Activated CD4-positive, alpha-beta memory T cell treated with anti-CD3 and anti-CD28 coated beads, Interleukin-2, amount 10 ng/mL, durations not matched to agents 7 days and 5 days (primary cell): ENCODE results near the gene PKIB. TPM values are rescaled to one million over a fixed set of nuclear protein-coding genes. Genes with fewer than 3 reads are reported as not detected.
"Not testable (repeated sequence)": the region's sequence is repeated elsewhere in the genome, so short reads cannot be mapped to it uniquely, and the experiment has no call there.

Source experiments
- CTCF ChIA-PET: fragments of 350-600 bp; sonication (Branson Sonifier 250); formaldehyde crosslinking; loops from one replicate; lab custom pipeline; 2021; ENCODE audit warnings: antibody characterized with exemption, inconsistent platforms; lab: Charles Lee
- POLR2A ChIA-PET: fragments of 350-600 bp; sonication (Branson Sonifier 250); formaldehyde crosslinking; loops from one replicate; lab custom pipeline; 2021; ENCODE audit warnings: antibody characterized with exemption; lab: Charles Lee
- DNase-seq: peaks from one replicate; pipeline ENCODE4 v3.0.0-alpha.2; 2020
- H3K27ac Mint-ChIP-seq: one replicate; pipeline ENCODE4 v1.8.0; 2021; ENCODE audit warnings: mild to moderate bottlenecking, mixed read lengths
- H3K27me3 Mint-ChIP-seq: one replicate; pipeline ENCODE4 v1.8.0; 2021; ENCODE audit warnings: mixed read lengths
- H3K36me3 Mint-ChIP-seq: one replicate; pipeline ENCODE4 v1.8.0; 2021; ENCODE audit warnings: low read depth, mixed read lengths
- H3K4me1 Mint-ChIP-seq: one replicate; pipeline ENCODE4 v1.8.0; 2021; ENCODE audit warnings: mixed read lengths
- H3K4me3 Mint-ChIP-seq: one replicate; pipeline ENCODE4 v1.8.0; 2021; ENCODE audit warnings: mild to moderate bottlenecking, mixed read lengths
- H3K9me3 Mint-ChIP-seq: one replicate; pipeline ENCODE4 v1.8.0; 2021; ENCODE audit warnings: mixed read lengths
- total RNA-seq, 2 experiments: library from RNA; stranded (reverse); gene quantifications; one replicate each; pipeline ENCODE4 v1.2.3, GENCODE V29; 2021

The PKIB gene
- total RNA-seq, 2 experiments from 2014 or later = 0.65 to 0.86 TPM

- CTCF ChIA-PET, POLR2A ChIA-PET, H3K9me3 Mint-ChIP-seq, DNase-seq, H3K4me1 Mint-ChIP-seq, H3K27me3 Mint-ChIP-seq, H3K27ac Mint-ChIP-seq, H3K36me3 Mint-ChIP-seq, H3K4me3 Mint-ChIP-seq: not testable (repeated sequence)
These were observed 138.7 kb downstream of the PKIB start for GRCh38 chr6:122748945-122749344.

DNA sequence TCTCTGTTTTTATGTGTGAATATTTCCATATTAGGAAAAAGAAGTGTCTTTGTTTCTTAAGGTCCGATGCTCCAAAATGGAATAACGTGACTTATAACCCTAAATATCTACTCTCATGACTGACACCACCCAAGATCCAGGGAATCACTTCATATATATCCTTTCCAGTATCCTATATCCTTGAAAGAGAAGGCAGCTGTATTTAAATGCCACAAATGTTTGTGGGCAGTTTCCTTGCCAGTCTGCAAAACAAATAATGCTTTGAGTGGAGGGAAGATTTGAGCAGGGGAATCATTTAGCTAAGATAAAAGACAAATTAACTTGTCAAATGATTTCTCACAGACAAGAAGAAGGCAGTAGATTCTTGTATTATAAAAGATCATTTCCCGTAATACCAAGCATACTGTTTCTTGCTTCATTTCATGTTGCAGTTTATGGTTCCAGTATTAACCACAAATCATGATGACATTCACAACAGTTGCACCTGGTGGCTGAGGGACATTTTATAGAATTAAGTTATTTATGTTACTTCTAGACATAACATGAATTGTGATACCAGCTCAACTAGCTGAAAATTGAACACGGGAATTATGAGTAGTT is 139.3 kb downstream of the PKIB start:
- Mint-ChIP-seq H3K9me3 (no peaks in the 10 kb centered on the region), H3K4me1 (peaks cover 10% of the 10 kb centered on the region), H3K27me3 (no peaks in the 10 kb centered on the region), H3K36me3 (no peaks in the 10 kb centered on the region), H3K4me3 (no peak overlapping the region), H3K27ac (no peak overlapping the region)
- CTCF ChIA-PET = no interaction called here
- DNase-seq = no peak
- POLR2A ChIA-PET = no interaction called here

DNA sequence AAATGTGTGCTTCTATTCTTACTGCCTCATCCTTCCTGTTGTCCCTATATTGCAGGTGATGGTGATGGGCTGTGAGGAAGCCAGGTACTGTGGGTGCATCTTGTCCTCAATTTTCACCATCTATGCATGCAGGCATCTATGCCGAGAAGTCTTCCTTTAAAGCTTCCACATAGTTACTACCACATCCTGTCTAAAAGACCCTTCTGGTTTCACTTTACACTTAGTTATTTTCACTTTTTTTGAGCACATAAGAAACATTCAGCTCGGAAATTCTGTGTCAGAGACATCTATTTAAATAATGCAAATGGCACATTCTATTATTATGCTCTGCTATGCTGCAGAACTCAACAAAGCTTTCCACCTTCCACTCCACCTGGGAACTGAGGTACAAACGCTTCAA is 141.1 kb downstream of the PKIB start:
- H3K4me1 Mint-ChIP-seq = peaks cover 11% of the 10 kb centered on the region
- DNase-seq = no peak
- no peak overlapping the region for H3K27ac Mint-ChIP-seq
- H3K27me3 Mint-ChIP-seq = no peaks in the 10 kb centered on the region
- no peaks in the 10 kb centered on the region for H3K9me3 Mint-ChIP-seq
- CTCF ChIA-PET = no interaction called here
- POLR2A ChIA-PET = no interaction called here
- H3K36me3 Mint-ChIP-seq = no peaks in the 10 kb centered on the region
- no peak overlapping the region for H3K4me3 Mint-ChIP-seq

- Mint-ChIP-seq H3K4me3 (no peak overlapping the region), H3K36me3 (no peaks in the 10 kb centered on the region)
- CTCF ChIA-PET = no interaction called here
These were observed 142.3 kb downstream of the PKIB start for GRCh38 chr6:122752459-122752858.

DNA sequence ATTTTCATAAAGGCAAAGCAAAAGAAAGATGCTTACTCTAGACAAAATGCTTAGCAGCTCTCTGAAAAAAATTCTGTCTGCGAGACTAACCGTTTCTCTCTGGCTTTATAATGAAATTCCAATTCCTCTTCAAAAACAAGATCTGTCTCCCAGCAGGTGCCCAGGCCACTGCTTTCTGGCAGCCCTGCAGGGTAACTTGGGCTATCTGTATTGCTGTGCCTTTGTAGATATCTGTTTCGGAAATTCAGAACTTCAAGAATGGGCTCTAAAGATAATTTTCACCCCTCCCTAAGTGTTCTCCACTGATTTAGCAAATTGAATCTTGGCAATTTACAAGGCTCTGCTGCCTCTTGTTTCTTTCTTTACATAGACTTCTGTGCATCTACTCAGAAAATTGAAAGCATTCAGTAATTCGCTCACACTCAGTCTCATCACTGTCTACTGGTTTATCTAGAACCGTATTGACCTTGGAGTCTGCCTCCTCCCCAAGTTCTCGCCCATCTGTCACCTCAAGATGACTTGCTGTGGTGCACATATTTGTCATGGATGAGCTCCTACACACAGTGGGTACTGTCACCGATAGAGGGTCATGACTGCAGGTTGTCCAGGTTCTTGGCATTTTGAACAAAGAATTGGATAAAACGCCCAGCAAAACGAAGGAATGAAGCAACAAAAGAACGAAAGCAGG is 142.9 kb downstream of the PKIB start:
- no peak overlapping the region for H3K4me3 Mint-ChIP-seq
- no peaks in the 10 kb centered on the region for H3K36me3 Mint-ChIP-seq
- no peak overlapping the region for H3K27ac Mint-ChIP-seq
- H3K4me1 Mint-ChIP-seq = peaks cover 11% of the 10 kb centered on the region
- no peaks in the 10 kb centered on the region for H3K27me3 Mint-ChIP-seq
- H3K9me3 Mint-ChIP-seq = no peaks in the 10 kb centered on the region
- ChIA-PET CTCF (no interaction called here), POLR2A (no interaction called here)
- DNase-seq = no peak

More at GRCh38 chr6:122752459-122752858, 142.3 kb downstream of the PKIB start:
- H3K27ac Mint-ChIP-seq = no peak overlapping the region
- H3K9me3 Mint-ChIP-seq = no peaks in the 10 kb centered on the region
- POLR2A ChIA-PET = no interaction called here
- DNase-seq = no peak
- peaks cover 11% of the 10 kb centered on the region for H3K4me1 Mint-ChIP-seq
- no peaks in the 10 kb centered on the region for H3K27me3 Mint-ChIP-seq

GRCh38 chr6:122753688-122754056 is 143.5 kb downstream of the PKIB start:
- ChIA-PET CTCF (no interaction called here), POLR2A (no interaction called here)
- no peak for DNase-seq
- Mint-ChIP-seq H3K27me3 (no peaks in the 10 kb centered on the region), H3K36me3 (no peaks in the 10 kb centered on the region), H3K9me3 (no peaks in the 10 kb centered on the region), H3K27ac (no peak overlapping the region), H3K4me3 (no peak overlapping the region), H3K4me1 (peaks cover 11% of the 10 kb centered on the region)

DNA sequence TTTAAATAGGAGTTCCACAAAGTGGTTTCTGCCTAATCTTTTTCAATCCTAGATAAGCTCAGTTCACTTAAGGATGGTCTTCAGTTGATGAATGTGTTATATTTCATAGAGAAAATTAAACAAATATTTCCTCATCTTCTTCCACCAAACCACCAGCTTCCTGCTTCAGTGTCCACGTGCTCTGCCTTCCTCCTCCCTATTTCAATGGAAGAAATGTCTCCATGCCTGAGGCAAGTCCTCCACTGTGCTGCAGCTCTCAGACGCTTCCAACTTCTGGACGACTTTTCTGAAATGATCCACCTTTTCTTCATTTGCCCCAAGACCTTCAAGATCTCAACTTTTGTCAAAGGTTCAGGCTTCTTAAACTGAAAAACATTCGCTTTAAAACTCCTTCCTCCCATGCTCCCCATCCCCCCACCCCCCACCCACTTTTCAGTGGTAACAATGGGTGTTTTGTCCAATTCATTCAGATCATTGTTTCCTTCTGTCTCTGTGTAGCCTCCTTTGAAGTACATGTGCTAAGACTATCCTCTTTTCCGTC is 144.1 kb downstream of the PKIB start:
- CTCF ChIA-PET = no interaction called here
- POLR2A ChIA-PET = no interaction called here
- H3K4me1 Mint-ChIP-seq = peaks cover 11% of the 10 kb centered on the region

GRCh38 chr6:122755901-122756300 is 145.7 kb downstream of the PKIB start:
- Mint-ChIP-seq H3K36me3 (no peaks in the 10 kb centered on the region), H3K27ac (no peak overlapping the region), H3K9me3 (no peaks in the 10 kb centered on the region), H3K4me3 (no peak overlapping the region), H3K27me3 (no peaks in the 10 kb centered on the region), H3K4me1 (peaks cover 9% of the 10 kb centered on the region)
- no peak for DNase-seq
- POLR2A ChIA-PET = no interaction called here
- CTCF ChIA-PET = no interaction called here

More for the DNA sequence above, 144.1 kb downstream of the PKIB start:
- Mint-ChIP-seq H3K4me3 (no peak overlapping the region), H3K27ac (no peak overlapping the region), H3K9me3 (no peaks in the 10 kb centered on the region), H3K27me3 (no peaks in the 10 kb centered on the region), H3K36me3 (no peaks in the 10 kb centered on the region)
- no peak for DNase-seq

- POLR2A ChIA-PET = no interaction called here
- no peaks in the 10 kb centered on the region for H3K9me3 Mint-ChIP-seq
- H3K36me3 Mint-ChIP-seq = no peaks in the 10 kb centered on the region
- CTCF ChIA-PET = interaction anchor here (1.2 kb wide), 1 partner anchor 27 kb away, joined by 4 read pairs; no protein-coding TSS in a partner anchor
- peaks cover 1% of the 10 kb centered on the region for H3K4me1 Mint-ChIP-seq
- H3K27me3 Mint-ChIP-seq = no peaks in the 10 kb centered on the region
- no peak for DNase-seq
- no peak overlapping the region for H3K4me3 Mint-ChIP-seq
- H3K27ac Mint-ChIP-seq = no peak overlapping the region
These were observed 148.7 kb downstream of the PKIB start for GRCh38 chr6:122758927-122759334.

DNA sequence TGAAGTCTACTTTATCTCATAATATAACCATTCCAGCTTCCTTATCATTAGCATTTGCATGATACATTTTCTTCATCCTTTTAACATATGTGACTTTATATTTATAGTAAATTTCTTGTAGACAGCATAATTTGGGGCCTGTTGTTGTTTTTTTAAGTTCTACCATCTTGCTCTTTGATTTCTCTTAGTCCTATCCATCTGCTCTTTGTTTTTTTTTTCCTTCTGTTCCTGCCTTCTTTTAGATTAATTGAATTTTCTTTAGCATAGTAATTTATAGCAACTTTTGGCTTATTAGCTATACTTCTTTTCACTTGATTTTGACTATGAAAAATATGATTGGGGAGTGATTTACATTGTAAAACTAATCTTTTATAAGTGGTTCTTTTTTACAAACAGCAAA is 150.1 kb downstream of the PKIB start:
- no peak overlapping the region for H3K4me3 Mint-ChIP-seq

DNA sequence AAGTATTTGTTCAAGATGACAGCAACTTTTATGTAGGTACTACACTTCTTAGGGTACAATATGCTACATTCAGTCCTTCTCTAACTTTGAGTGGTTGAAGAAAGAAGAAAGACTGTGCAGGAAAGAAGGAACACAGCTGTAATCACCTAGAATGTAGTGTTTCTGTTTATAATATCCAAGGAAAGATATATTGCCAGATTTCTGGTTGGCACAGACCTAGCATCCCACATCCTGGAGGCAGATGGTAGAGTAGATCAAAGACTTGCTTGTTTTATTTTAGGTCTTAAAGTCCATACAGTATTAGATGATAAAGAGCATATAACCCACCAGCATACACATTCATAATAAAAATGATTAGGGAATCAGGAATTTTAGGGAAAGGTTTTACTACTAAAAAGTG is 156.1 kb downstream of the PKIB start:
- Mint-ChIP-seq H3K9me3 (no peaks in the 10 kb centered on the region), H3K36me3 (no peaks in the 10 kb centered on the region), H3K4me1 (no peaks in the 10 kb centered on the region), H3K27me3 (peaks cover 1% of the 10 kb centered on the region), H3K27ac (no peak overlapping the region), H3K4me3 (no peak overlapping the region)
- ChIA-PET POLR2A (no interaction called here), CTCF (no interaction called here)
- DNase-seq = no peak

More for the DNA sequence above, 150.1 kb downstream of the PKIB start:
- Mint-ChIP-seq H3K36me3 (no peaks in the 10 kb centered on the region), H3K4me1 (no peaks in the 10 kb centered on the region), H3K9me3 (no peaks in the 10 kb centered on the region), H3K27me3 (no peaks in the 10 kb centered on the region), H3K27ac (no peak overlapping the region)
- ChIA-PET POLR2A (no interaction called here), CTCF (no interaction called here)
- no peak for DNase-seq

GRCh38 chr6:122770835-122771601 is 160.8 kb downstream of the PKIB start:
- POLR2A ChIA-PET = no interaction called here
- Mint-ChIP-seq H3K27me3 (peaks cover 3% of the 10 kb centered on the region), H3K36me3 (no peaks in the 10 kb centered on the region), H3K4me1 (no peaks in the 10 kb centered on the region), H3K4me3 (no peak overlapping the region), H3K9me3 (no peaks in the 10 kb centered on the region), H3K27ac (no peak overlapping the region)
- CTCF ChIA-PET = no interaction called here
- no peak for DNase-seq

- CTCF ChIA-PET = no interaction called here
- H3K4me1 Mint-ChIP-seq = no peaks in the 10 kb centered on the region
- no peaks in the 10 kb centered on the region for H3K9me3 Mint-ChIP-seq
- no peaks in the 10 kb centered on the region for H3K36me3 Mint-ChIP-seq
- peaks cover 3% of the 10 kb centered on the region for H3K27me3 Mint-ChIP-seq
- DNase-seq = no peak
- H3K27ac Mint-ChIP-seq = no peak overlapping the region
- no peak overlapping the region for H3K4me3 Mint-ChIP-seq
- POLR2A ChIA-PET = no interaction called here
These were observed 162.7 kb downstream of the PKIB start for GRCh38 chr6:122772724-122773415.
